ES-I3 (cell line): ENCODE results near the gene POLD1.

ENCODE experiments used
- H3K36me3 ChIP-seq: 2 replicates; pipeline ENCODE4 v1.6.1; 2013; ENCODE audit warnings: mild to moderate bottlenecking, low read length, control low read depth, moderate library complexity; ENCODE audit not compliant: insufficient read depth
- H3K4me1 ChIP-seq: 2 replicates; pipeline ENCODE4 v1.6.1; 2013; ENCODE audit warnings: mild to moderate bottlenecking, control low read depth, low read length; ENCODE audit not compliant: insufficient read depth
- H3K9ac ChIP-seq: 2 replicates; pipeline ENCODE4 v1.6.1; 2013; ENCODE audit warnings: low read depth, mild to moderate bottlenecking, low read length, moderate library complexity
- H3K9me3 ChIP-seq: 2 replicates; pipeline ENCODE4 v1.6.1; 2013; ENCODE audit warnings: mild to moderate bottlenecking, low read length, moderate library complexity; ENCODE audit not compliant: control insufficient read depth, insufficient read depth

POLD1 gene

GRCh38 chr19:50414864-50415660, 30.9 kb downstream of the POLD1 start:
- Histone ChIP-seq H3K9ac (no peak overlapping the region), H3K4me1 (peaks cover 3% of the 10 kb centered on the region; the same call in 1 of the 2 replicates)

GRCh38 chr19:50415661-50416033, 31.5 kb downstream of the POLD1 start:
- Histone ChIP-seq H3K36me3 (no peaks in the 10 kb centered on the region), H3K9me3 (no peaks in the 10 kb centered on the region), H3K9ac (no peak overlapping the region), H3K4me1 (peaks cover 8% of the 10 kb centered on the region; the same call in 1 of the 2 replicates)

More at GRCh38 chr19:50414864-50415660, 30.9 kb downstream of the POLD1 start:
- peaks cover 4% of the 10 kb centered on the region; the same call in 1 of the 2 replicates for H3K36me3 ChIP-seq
- no peaks in the 10 kb centered on the region for H3K9me3 ChIP-seq

- no peak overlapping the region for H3K9ac ChIP-seq
- H3K9me3 ChIP-seq, result no peaks in the 10 kb centered on the region
- no peaks in the 10 kb centered on the region for H3K36me3 ChIP-seq
- peaks cover 8% of the 10 kb centered on the region; the same call in 1 of the 2 replicates for H3K4me1 ChIP-seq
Observed at GRCh38 chr19:50416034-50416977, 32.2 kb downstream of the POLD1 start.

- Histone ChIP-seq H3K9me3 (no peaks in the 10 kb centered on the region), H3K9ac (peak overlapping the region; percentile 48; the same call in 1 of the 2 replicates), H3K4me1 (peaks cover 8% of the 10 kb centered on the region; the same call in 1 of the 2 replicates), H3K36me3 (no peaks in the 10 kb centered on the region)
Observed at GRCh38 chr19:50417111-50418081, 33.2 kb downstream of the POLD1 start.

GRCh38 chr19:50418176-50419021, 34.3 kb downstream of the POLD1 start, which contains the start of gene SPIB:
Gene SPIB (plus strand): TSS chr19:50418938. CDS start chr19:50418963, 25 bp downstream.
- peak within 1 kb of the TSS; percentile 48; the same call in 1 of the 2 replicates for H3K9ac ChIP-seq
- H3K4me1 ChIP-seq, result peaks cover 8% of the 10 kb centered on the region; the same call in 1 of the 2 replicates
- no peaks in the 10 kb centered on the region for H3K9me3 ChIP-seq
- no peaks in the 10 kb centered on the region for H3K36me3 ChIP-seq

- Histone ChIP-seq H3K9me3 (no peaks in the 10 kb centered on the region), H3K9ac (peak overlapping the region; percentile 48; the same call in 1 of the 2 replicates), H3K4me1 (peaks cover 8% of the 10 kb centered on the region; the same call in 1 of the 2 replicates)
Observed at GRCh38 chr19:50419022-50419579, 35.0 kb downstream of the POLD1 start.

GRCh38 chr19:50419580-50420035, 35.5 kb downstream of the POLD1 start:
- H3K9ac ChIP-seq, result peak overlapping the region; percentile 48; the same call in 1 of the 2 replicates
- H3K9me3 ChIP-seq, result no peaks in the 10 kb centered on the region
- H3K36me3 ChIP-seq, result no peaks in the 10 kb centered on the region
- peaks cover 8% of the 10 kb centered on the region; the same call in 1 of the 2 replicates for H3K4me1 ChIP-seq

More at GRCh38 chr19:50419022-50419579, 35.0 kb downstream of the POLD1 start:
- H3K36me3 ChIP-seq, result no peaks in the 10 kb centered on the region

- Histone ChIP-seq H3K36me3 (no peaks in the 10 kb centered on the region), H3K4me1 (peaks cover 8% of the 10 kb centered on the region; the same call in 1 of the 2 replicates), H3K9ac (peak overlapping the region; percentile 48; the same call in 1 of the 2 replicates), H3K9me3 (no peaks in the 10 kb centered on the region)
Observed at GRCh38 chr19:50420127-50420526, 36.0 kb downstream of the POLD1 start.

GRCh38 chr19:50420808-50421207, 36.7 kb downstream of the POLD1 start:
- H3K36me3 ChIP-seq, result no peaks in the 10 kb centered on the region
- no peak overlapping the region for H3K9ac ChIP-seq
- no peaks in the 10 kb centered on the region for H3K9me3 ChIP-seq
- H3K4me1 ChIP-seq, result peaks cover 8% of the 10 kb centered on the region; the same call in 1 of the 2 replicates

- H3K36me3 ChIP-seq, result no peaks in the 10 kb centered on the region
- peaks cover 8% of the 10 kb centered on the region; the same call in 1 of the 2 replicates for H3K4me1 ChIP-seq
- no peak overlapping the region for H3K9ac ChIP-seq
- H3K9me3 ChIP-seq, result no peaks in the 10 kb centered on the region
Observed at GRCh38 chr19:50422397-50423278, 38.5 kb downstream of the POLD1 start.

- no peaks in the 10 kb centered on the region for H3K9me3 ChIP-seq
- peaks cover 8% of the 10 kb centered on the region; the same call in 1 of the 2 replicates for H3K4me1 ChIP-seq
- H3K36me3 ChIP-seq, result no peaks in the 10 kb centered on the region
- H3K9ac ChIP-seq, result no peak overlapping the region
Observed at GRCh38 chr19:50423279-50424113, 39.3 kb downstream of the POLD1 start.
